ENCODE measurements around the gene RPL37A. TPM values are rescaled to one million over a fixed set of nuclear protein-coding genes. Genes with fewer than 3 reads are reported as not detected.

Gene RPL37A
- total and polyA plus RNA-seq, 2 of the 4 experiments (the other 2 are of a cell fraction), result 341 to 1,572 TPM

DNA sequence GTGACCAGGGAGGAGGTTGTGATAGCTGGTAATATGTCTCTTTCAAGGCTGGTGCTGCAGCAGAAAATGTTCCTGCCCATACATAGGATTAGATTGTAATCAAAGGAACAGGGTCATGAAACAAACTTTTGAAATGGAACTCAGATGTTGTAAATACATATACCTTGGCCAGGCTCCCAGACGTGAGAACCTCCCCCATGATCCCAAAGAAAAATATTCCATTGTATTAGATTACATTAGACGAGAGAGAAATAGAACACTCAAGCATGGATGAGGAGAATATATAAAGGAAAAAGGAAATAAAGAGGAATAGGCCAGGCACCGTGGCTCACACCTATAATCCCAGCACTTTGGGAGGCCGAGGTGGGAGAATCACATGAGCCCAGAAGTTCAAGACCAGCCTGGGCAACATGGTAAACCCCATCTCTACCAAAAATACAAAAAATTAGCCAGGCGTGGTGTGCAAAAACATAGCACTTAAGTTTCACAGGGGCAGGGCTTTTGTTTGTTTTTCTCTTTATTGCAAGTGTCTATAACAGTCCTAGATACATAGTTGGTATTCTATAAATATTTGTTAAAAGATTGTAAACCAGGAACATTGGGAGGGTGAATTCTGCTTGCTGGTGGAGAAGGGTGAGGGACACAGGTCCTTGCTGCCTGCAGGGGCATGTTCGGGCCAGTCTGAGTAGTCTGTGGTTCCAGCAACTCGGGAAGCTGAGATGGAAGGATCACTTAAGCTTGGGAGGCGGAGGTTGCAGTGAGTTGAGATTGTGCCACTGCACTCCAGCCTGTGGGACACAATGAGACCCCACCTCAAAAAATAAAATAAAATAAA is 52.8 kb downstream of the RPL37A start:
- peak overlapping the region; percentile 56; the same call in 1 of the 2 replicates for H3K9ac ChIP-seq (ENCODE audit: low read depth, low read length)
- no peaks in the 10 kb centered on the region for H3K9me3 ChIP-seq (ENCODE audit: control insufficient read depth, insufficient read depth, low read length)
- peak overlapping the region; percentile 91; the same call in 1 of the 2 replicates for H3K23ac ChIP-seq (ENCODE audit: low read depth, low read length)
- H3K4ac ChIP-seq (ENCODE audit: low read depth, low read length), result peak overlapping the region; percentile 98
- peak overlapping the region; percentile 95 for H2BK20ac ChIP-seq (ENCODE audit: low read depth, low read length)
- peaks cover 19% of the 10 kb centered on the region for H3K9me1 ChIP-seq (ENCODE audit: insufficient read depth, low read length)
- WGBS, 2 experiments (ENCODE audit: extremely low coverage in 2 of 2, insufficient read length in 1 of 2), result no CpG with 5 or more reads among the region's 8 CpGs
- H3K18ac ChIP-seq (ENCODE audit: low read depth, low read length), result peak overlapping the region; percentile 94
- DNase-seq, result peak; percentile 88
- H4K8ac ChIP-seq (ENCODE audit: low read depth in 2 of 2, low read length in 2 of 2), result peak overlapping the region; percentile 58 to 96
- H4K5ac ChIP-seq (ENCODE audit: low read depth, low read length), result peak overlapping the region; percentile 90
- H2BK5ac ChIP-seq (ENCODE audit: low read depth, low read length, poor library complexity, severe bottlenecking), result peak overlapping the region; percentile 93
- H3K4me2 ChIP-seq (ENCODE audit: low read depth, low read length), result peak overlapping the region; percentile 58
- H4K20me1 ChIP-seq (ENCODE audit: insufficient read depth, low read length), result no peaks in the 10 kb centered on the region
- ChIA-PET POLR2A (ENCODE audit: unreplicated experiment) (interaction anchor here (0.5 kb wide), 1 partner anchor 26 kb away, joined by 3 read pairs; no protein-coding TSS in a partner anchor), CTCF (interaction anchor here (0.6 to 1.2 kb wide), 3 partner anchors 8 to 32 kb away, joined by 3 read pairs; no protein-coding TSS in a partner anchor)
- peak overlapping the region; percentile 98 for H2BK120ac ChIP-seq (ENCODE audit: low read depth, low read length)
- intact Hi-C loops (cut with micrococcal nuclease), result no loop called here
- no peak overlapping the region for H3K4me3 ChIP-seq (ENCODE audit: insufficient read depth, low read depth, low read length)
- no peaks in the 10 kb centered on the region for H3K79me1 ChIP-seq (ENCODE audit: low read depth in 1 of 2, low read length in 2 of 2)
- peaks cover 56% of the 10 kb centered on the region for H3K4me1 ChIP-seq (ENCODE audit: control insufficient read depth, insufficient read depth, low read length)
- BruUV-seq (replicated peaks), result no TSS peak
- H2BK15ac ChIP-seq (ENCODE audit: low read depth, low read length), result peak overlapping the region; percentile 81; the same call in 2 of the 3 replicates
- H3K27ac ChIP-seq (ENCODE audit: insufficient read depth, low read length), result peak overlapping the region; percentile 95
- peak overlapping the region; percentile 67; the same call in 1 of the 2 replicates for H2AK5ac ChIP-seq (ENCODE audit: low read depth, low read length)
- no peaks in the 10 kb centered on the region for H3K27me3 ChIP-seq (ENCODE audit: control insufficient read depth, insufficient read depth, low read length)
- no peak overlapping the region for H2AK9ac ChIP-seq (replicated peaks; ENCODE audit: low read depth, low read length, poor library complexity)
- TF ChIP-seq BHLHE40 (IDR thresholded peaks at IDR 0.05; ENCODE audit: low read depth, low read length), result no peak
- TF ChIP-seq MAFK (IDR thresholded peaks at IDR 0.05; ENCODE audit: low read depth, low read length), result no peak
- TF ChIP-seq SMC3 (IDR thresholded peaks at IDR 0.05; ENCODE audit: low read depth, low read length), result no peak
- TF ChIP-seq CHD1 (IDR thresholded peaks at IDR 0.05; ENCODE audit: low read depth, low read length), result no peak
- no peak for TF ChIP-seq MAZ (IDR thresholded peaks at IDR 0.05; ENCODE audit: borderline replicate concordance, low read depth, low read length)
- no peak for TF ChIP-seq RAD21 (IDR thresholded peaks at IDR 0.05; ENCODE audit: low read length)
- no peak for TF ChIP-seq MXI1 (IDR thresholded peaks at IDR 0.05; ENCODE audit: borderline replicate concordance, low read depth, low read length)
- no peak for TF ChIP-seq RFX5 (IDR thresholded peaks at IDR 0.05; ENCODE audit: low read depth, low read length)
- peak overlapping the region; percentile 57 for H3K56ac ChIP-seq (ENCODE audit: extremely low read depth, insufficient read depth, low read length)
- no peaks in the 10 kb centered on the region for H3K36me3 ChIP-seq (ENCODE audit: control insufficient read depth, insufficient read depth, low read length)
- peak; percentile 55 for ATAC-seq (ENCODE audit: low read depth)
- dilution Hi-C loops (cut with HindIII; ENCODE audit: low sequenced_read_pairs, unreplicated experiment), result no loop called here
- in situ Hi-C loops (cut with MboI; ENCODE audit: low sequenced_read_pairs), result no loop called here
- H3K14ac ChIP-seq (replicated peaks; ENCODE audit: low read depth, low read length), result peak overlapping the region; percentile 60
- peak overlapping the region; percentile 86 for H4K91ac ChIP-seq (ENCODE audit: insufficient read depth, low read depth, low read length)
- H2AFZ ChIP-seq (replicated peaks; ENCODE audit: low read length, poor library complexity), result peak overlapping the region; percentile 40

All from IMR-90 (cell line).